Measurements from ENCODE around the gene SPRR2F.
"Not testable (repeated sequence)": the region's sequence is repeated elsewhere in the genome, so short reads cannot be mapped to it uniquely, and the experiment has no call there.

The SPRR2F gene

GRCh38 chr1:153113416-153113815, at the start of gene SPRR2F:
SPRR2F (minus strand) TSS chr1:153113516; CDS start chr1:153112733, 783 bp downstream.
- DNase-seq, result no peak

GRCh38 chr1:153155541-153155940, 42.2 kb upstream of the SPRR2F start:
- DNase-seq, result no peak

GRCh38 chr1:153152481-153152880, 39.2 kb upstream of the SPRR2F start:
- DNase-seq, result no peak

- DNase-seq, result no peak
Observed at GRCh38 chr1:153150846-153151245, 37.5 kb upstream of the SPRR2F start, which contains the start of gene SPRR2G. SPRR2G (minus strand) TSS chr1:153150890; CDS start chr1:153150110, 780 bp downstream.

GRCh38 chr1:153141377-153141776, 28.1 kb upstream of the SPRR2F start:
- DNase-seq, result no peak

- DNase-seq, result no peak
Observed at GRCh38 chr1:153140484-153140883, 27.2 kb upstream of the SPRR2F start.

- no peak for DNase-seq
Observed at GRCh38 chr1:153133743-153134142, 20.4 kb upstream of the SPRR2F start.

- no peak for DNase-seq
Observed at GRCh38 chr1:153133267-153133666, 20.0 kb upstream of the SPRR2F start.

- DNase-seq, result not testable (repeated sequence)
Observed at GRCh38 chr1:153128688-153129087, 15.4 kb upstream of the SPRR2F start.

GRCh38 chr1:153127296-153127695, 14.0 kb upstream of the SPRR2F start:
- no peak for DNase-seq

GRCh38 chr1:153125536-153125935, 12.2 kb upstream of the SPRR2F start:
- DNase-seq, result no peak

- DNase-seq, result not testable (repeated sequence)
Observed at GRCh38 chr1:153123793-153124192, 10.5 kb upstream of the SPRR2F start.

- DNase-seq, result no peak
Observed at GRCh38 chr1:153122831-153123421, 9.6 kb upstream of the SPRR2F start.

- no peak for DNase-seq
Observed at GRCh38 chr1:153120945-153121344, 7.6 kb upstream of the SPRR2F start.

GRCh38 chr1:153119491-153119971, 6.2 kb upstream of the SPRR2F start:
- DNase-seq, result no peak

- not testable (repeated sequence) for DNase-seq
Observed at GRCh38 chr1:153115264-153115663, 1.9 kb upstream of the SPRR2F start.

- DNase-seq, result not testable (repeated sequence)
Observed at GRCh38 chr1:153112454-153112853, 862 bp downstream of the SPRR2F start.

- no peak for DNase-seq
Observed at GRCh38 chr1:153100245-153100644, 13.1 kb downstream of the SPRR2F start.

GRCh38 chr1:153099461-153100045, 13.8 kb downstream of the SPRR2F start:
- DNase-seq, result no peak

GRCh38 chr1:153095764-153096163, 17.6 kb downstream of the SPRR2F start:
- DNase-seq, result no peak

GRCh38 chr1:153094426-153094825, 18.9 kb downstream of the SPRR2F start, which contains the start of gene SPRR2E:
SPRR2E (minus strand) TSS chr1:153094526; CDS start chr1:153093751, 775 bp downstream.
- DNase-seq, result no peak

GRCh38 chr1:153087652-153088051, 25.7 kb downstream of the SPRR2F start:
- no peak for DNase-seq

GRCh38 chr1:153081736-153082135, 31.6 kb downstream of the SPRR2F start:
- DNase-seq, result no peak

All from CD4-positive, alpha-beta T cell treated with Interleukin-6 for 4 hours (primary cell).